Dermis microvascular lymphatic vessel endothelial cell (primary cell): ENCODE measurements around the gene YY1AP1. TPM values are rescaled to one million over a fixed set of nuclear protein-coding genes. Genes with fewer than 3 reads are reported as not detected.
"Not testable (repeated sequence)": the region's sequence is repeated elsewhere in the genome, so short reads cannot be mapped to it uniquely, and the experiment has no call there.

Experiments
- DNase-seq, 2 donors: peaks; one replicate each; pipeline versions ENCODE4 v3.0.0 to v3.0.0-alpha.2; 2010; ENCODE audit warnings: low read depth in 2 of 2
- total RNA-seq: library from RNA; depleted of rRNA; stranded (reverse); fragments of >200 nt; gene quantifications from 2 replicates; pipeline ENCODE4 v1.2.1, GENCODE V29; 2014

Gene YY1AP1
- total RNA-seq, 1 donor from 2014 or later = 36.3 TPM

- DNase-seq = no peak
Observed at GRCh38 chr1:155695608-155696007, 7.0 kb upstream of the YY1AP1 start.

- DNase-seq = no peak
Observed at GRCh38 chr1:155695072-155695471, 6.5 kb upstream of the YY1AP1 start.

GRCh38 chr1:155694167-155694566 is 5.6 kb upstream of the YY1AP1 start:
- no peak for DNase-seq

- DNase-seq = no peak
Observed at GRCh38 chr1:155691992-155692528, 3.5 kb upstream of the YY1AP1 start.

GRCh38 chr1:155689081-155689607 is 570 bp upstream of the YY1AP1 start, which contains the start of gene DAP3:
TSS of gene DAP3 (plus strand) at chr1:155689091. CDS start at chr1:155709780, 20,689 bp downstream.
- DNase-seq = not testable (repeated sequence)

GRCh38 chr1:155687705-155688323 is 760 bp downstream of the YY1AP1 start:
- peak in 1 of 2 donors; percentile 39 for DNase-seq

- no peak for DNase-seq
Observed at GRCh38 chr1:155681776-155682175, 6.8 kb downstream of the YY1AP1 start.

GRCh38 chr1:155680531-155680930 is 8.0 kb downstream of the YY1AP1 start:
- no peak for DNase-seq

- not testable (repeated sequence) for DNase-seq
Observed at GRCh38 chr1:155678992-155679391, 9.6 kb downstream of the YY1AP1 start.

- DNase-seq = no peak
Observed at GRCh38 chr1:155678027-155678426, 10.5 kb downstream of the YY1AP1 start.

GRCh38 chr1:155673003-155673402 is 15.6 kb downstream of the YY1AP1 start:
- no peak for DNase-seq

- no peak for DNase-seq
Observed at GRCh38 chr1:155671750-155672149, 16.8 kb downstream of the YY1AP1 start.

- no peak for DNase-seq
Observed at GRCh38 chr1:155669233-155670162, 19.1 kb downstream of the YY1AP1 start.

- not testable (repeated sequence) for DNase-seq
Observed at GRCh38 chr1:155661239-155661638, 27.3 kb downstream of the YY1AP1 start.

- no peak for DNase-seq
Observed at GRCh38 chr1:155657463-155657862, 31.1 kb downstream of the YY1AP1 start.

- no peak for DNase-seq
Observed at GRCh38 chr1:155652951-155653350, 35.6 kb downstream of the YY1AP1 start.

- DNase-seq = no peak
Observed at GRCh38 chr1:155651861-155652661, 36.5 kb downstream of the YY1AP1 start.

GRCh38 chr1:155650231-155650757 is 38.3 kb downstream of the YY1AP1 start:
- no peak for DNase-seq

GRCh38 chr1:155649676-155650075 is 38.9 kb downstream of the YY1AP1 start:
- no peak for DNase-seq

- DNase-seq = peak; percentile 44 to 82
Observed at GRCh38 chr1:155648207-155649147, 40.1 kb downstream of the YY1AP1 start.
